ENCODE data around the gene KLF12.
A peak's percentile ranks its signal among the peaks of the same experiment; 100 is the strongest.

KLF12 gene

DNA sequence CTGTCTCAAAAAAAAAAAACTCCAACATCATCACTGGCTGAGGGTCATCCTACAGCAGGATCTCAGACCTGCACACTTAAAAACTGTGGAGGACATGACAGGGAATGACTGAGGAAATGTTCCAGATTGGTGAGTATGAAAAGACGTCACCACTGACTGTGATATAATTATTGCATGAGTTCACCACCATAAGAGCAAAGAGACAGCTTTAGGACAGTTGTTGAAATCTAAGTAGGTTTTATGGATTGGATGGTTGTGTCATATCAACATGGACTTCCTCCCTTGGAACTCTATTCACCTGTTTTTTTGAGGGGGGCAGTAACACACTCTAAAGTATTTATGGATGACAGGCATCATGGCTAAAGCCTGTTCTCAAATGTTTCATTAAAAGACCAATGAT is 31.5 kb downstream of the KLF12 start:
- no peak for DNase-seq

DNA sequence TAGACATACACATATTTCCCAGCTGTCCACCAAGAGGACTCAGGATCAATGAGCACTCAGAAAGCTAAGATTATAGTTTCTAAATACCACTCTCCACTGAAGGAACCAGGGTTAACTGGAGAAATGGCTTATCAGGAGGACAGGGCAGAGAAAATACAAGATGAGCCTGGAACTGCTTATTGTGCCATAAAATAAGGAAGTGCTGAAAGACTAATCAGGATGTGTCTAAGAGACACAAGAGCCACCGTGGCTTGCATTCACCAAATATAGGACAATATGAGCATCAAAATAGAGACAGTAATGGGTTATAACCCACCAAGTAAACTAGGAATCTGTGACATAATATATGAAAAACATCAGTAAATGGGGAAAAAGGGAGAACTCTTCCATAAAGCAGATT is 32.8 kb downstream of the KLF12 start:
- DNase-seq = no peak

DNA sequence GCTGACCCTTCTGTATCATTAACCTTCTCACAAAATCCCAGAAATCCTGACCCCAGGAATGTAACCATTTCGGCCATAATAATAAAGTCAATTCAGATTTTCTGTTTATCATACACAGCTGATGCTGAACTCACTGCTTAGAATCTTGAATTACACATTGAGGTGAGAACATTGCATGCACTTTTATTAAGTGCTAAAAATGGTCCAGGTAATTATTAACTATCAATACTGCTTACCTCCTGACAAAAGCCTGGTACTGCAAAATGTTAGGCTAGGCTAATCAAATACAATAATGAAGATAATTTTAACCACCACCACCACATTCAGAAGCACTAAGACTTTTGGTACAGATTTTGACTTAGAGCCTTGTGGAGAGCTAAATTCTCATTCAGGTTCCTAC is 36.1 kb downstream of the KLF12 start:
- no peak for DNase-seq

GRCh38 chr13:74097116-74097515 is 37.1 kb downstream of the KLF12 start:
- no peak for DNase-seq

DNA sequence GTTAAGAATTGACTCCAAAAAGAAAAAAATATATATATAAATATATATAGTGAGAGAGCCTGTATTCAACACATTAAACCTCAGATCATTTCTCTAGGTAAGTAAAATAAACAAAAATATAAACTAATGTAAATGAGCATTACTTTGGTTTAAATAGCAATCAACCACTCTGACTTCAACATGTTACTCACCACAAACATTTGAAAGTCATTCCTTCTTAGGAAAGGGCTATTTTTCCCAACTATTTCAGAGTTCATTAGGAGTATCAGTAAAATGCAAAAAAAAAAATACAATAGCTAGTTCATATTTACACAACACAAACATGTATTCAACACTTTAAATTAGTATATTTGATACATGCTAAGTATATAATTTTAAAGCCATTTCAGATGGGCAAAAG is 40.5 kb downstream of the KLF12 start:
- DNase-seq = no peak

GRCh38 chr13:74092711-74093110 is 41.5 kb downstream of the KLF12 start:
- no peak for DNase-seq

- DNase-seq = peak in 2 of 5 experiments; percentile 42 to 57
Measured at GRCh38 chr13:74090869-74091605, 43.2 kb downstream of the KLF12 start.

GRCh38 chr13:74090397-74090796 is 43.8 kb downstream of the KLF12 start:
- no peak for DNase-seq

- no peak for DNase-seq
Measured at GRCh38 chr13:74087357-74087756, 46.8 kb downstream of the KLF12 start.

Data from T-helper 2 cell (primary cell).